Measurements from ENCODE around the gene MAPT. TPM values are rescaled to one million over a fixed set of nuclear protein-coding genes. Genes with fewer than 3 reads are reported as not detected.
"Not testable (repeated sequence)": the region's sequence is repeated elsewhere in the genome, so short reads cannot be mapped to it uniquely, and the experiment has no call there.

Gene MAPT
- total RNA-seq, 1 experiment from 2014 or later = 3.5 TPM

DNA sequence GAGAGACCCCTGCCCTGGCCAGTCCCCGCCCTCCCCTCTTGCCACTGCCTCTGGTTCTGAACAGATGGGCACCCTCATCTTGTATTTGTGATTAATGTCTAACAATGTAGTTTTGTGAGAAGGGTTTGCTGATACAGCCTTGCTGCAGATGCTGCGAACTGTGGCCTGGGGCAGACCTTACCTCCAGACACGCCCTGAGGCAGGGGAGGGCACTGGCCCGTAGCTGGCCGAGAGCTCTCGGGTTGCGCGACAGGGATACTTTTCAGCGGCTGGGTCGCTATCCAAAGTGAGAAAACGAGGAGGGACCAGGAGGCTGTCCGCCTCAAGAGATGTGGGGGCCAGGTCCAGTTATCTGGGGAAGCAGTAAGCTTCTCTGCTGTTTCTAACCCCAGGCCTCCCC lies 126.6 kb downstream of the MAPT start:
- no peak for DNase-seq (ENCODE audit: extremely low read depth, low read depth)

- DNase-seq (ENCODE audit: extremely low read depth, low read depth) = not testable (repeated sequence)
These were observed 129.0 kb downstream of the MAPT start for GRCh38 chr17:46023366-46023765.

DNA sequence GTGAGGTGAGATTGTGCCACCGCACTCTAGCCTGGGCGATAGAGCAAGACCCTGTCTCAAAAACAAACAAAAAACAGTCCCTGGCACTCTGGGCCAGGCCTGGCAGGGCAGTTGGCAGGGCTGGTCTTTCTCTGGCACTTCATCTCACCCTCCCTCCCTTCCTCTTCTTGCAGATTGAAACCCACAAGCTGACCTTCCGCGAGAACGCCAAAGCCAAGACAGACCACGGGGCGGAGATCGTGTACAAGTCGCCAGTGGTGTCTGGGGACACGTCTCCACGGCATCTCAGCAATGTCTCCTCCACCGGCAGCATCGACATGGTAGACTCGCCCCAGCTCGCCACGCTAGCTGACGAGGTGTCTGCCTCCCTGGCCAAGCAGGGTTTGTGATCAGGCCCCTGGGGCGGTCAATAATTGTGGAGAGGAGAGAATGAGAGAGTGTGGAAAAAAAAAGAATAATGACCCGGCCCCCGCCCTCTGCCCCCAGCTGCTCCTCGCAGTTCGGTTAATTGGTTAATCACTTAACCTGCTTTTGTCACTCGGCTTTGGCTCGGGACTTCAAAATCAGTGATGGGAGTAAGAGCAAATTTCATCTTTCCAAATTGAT lies 129.5 kb downstream of the MAPT start:
- no peak for DNase-seq (ENCODE audit: extremely low read depth, low read depth)

DNA sequence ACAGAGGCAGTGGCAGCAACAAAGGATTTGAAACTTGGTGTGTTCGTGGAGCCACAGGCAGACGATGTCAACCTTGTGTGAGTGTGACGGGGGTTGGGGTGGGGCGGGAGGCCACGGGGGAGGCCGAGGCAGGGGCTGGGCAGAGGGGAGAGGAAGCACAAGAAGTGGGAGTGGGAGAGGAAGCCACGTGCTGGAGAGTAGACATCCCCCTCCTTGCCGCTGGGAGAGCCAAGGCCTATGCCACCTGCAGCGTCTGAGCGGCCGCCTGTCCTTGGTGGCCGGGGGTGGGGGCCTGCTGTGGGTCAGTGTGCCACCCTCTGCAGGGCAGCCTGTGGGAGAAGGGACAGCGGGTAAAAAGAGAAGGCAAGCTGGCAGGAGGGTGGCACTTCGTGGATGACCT lies 130.2 kb downstream of the MAPT start:
- DNase-seq (ENCODE audit: extremely low read depth, low read depth) = no peak

DNA sequence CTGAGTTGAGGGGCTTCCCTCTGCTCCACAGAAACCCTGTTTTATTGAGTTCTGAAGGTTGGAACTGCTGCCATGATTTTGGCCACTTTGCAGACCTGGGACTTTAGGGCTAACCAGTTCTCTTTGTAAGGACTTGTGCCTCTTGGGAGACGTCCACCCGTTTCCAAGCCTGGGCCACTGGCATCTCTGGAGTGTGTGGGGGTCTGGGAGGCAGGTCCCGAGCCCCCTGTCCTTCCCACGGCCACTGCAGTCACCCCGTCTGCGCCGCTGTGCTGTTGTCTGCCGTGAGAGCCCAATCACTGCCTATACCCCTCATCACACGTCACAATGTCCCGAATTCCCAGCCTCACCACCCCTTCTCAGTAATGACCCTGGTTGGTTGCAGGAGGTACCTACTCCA lies 130.7 kb downstream of the MAPT start:
- no peak for DNase-seq (ENCODE audit: extremely low read depth, low read depth)

GRCh38 chr17:46025510-46026165 lies 131.3 kb downstream of the MAPT start:
- no peak for DNase-seq (ENCODE audit: extremely low read depth, low read depth)

DNA sequence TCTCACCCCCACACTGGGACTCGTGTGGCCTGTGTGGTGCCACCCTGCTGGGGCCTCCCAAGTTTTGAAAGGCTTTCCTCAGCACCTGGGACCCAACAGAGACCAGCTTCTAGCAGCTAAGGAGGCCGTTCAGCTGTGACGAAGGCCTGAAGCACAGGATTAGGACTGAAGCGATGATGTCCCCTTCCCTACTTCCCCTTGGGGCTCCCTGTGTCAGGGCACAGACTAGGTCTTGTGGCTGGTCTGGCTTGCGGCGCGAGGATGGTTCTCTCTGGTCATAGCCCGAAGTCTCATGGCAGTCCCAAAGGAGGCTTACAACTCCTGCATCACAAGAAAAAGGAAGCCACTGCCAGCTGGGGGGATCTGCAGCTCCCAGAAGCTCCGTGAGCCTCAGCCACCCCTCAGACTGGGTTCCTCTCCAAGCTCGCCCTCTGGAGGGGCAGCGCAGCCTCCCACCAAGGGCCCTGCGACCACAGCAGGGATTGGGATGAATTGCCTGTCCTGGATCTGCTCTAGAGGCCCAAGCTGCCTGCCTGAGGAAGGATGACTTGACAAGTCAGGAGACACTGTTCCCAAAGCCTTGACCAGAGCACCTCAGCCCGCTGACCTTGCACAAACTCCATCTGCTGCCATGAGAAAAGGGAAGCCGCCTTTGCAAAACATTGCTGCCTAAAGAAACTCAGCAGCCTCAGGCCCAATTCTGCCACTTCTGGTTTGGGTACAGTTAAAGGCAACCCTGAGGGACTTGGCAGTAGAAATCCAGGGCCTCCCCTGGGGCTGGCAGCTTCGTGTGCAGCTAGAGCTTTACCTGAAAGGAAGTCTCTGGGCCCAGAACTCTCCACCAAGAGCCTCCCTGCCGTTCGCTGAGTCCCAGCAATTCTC lies 132.1 kb downstream of the MAPT start:
- DNase-seq (ENCODE audit: extremely low read depth, low read depth) = no peak

DNA sequence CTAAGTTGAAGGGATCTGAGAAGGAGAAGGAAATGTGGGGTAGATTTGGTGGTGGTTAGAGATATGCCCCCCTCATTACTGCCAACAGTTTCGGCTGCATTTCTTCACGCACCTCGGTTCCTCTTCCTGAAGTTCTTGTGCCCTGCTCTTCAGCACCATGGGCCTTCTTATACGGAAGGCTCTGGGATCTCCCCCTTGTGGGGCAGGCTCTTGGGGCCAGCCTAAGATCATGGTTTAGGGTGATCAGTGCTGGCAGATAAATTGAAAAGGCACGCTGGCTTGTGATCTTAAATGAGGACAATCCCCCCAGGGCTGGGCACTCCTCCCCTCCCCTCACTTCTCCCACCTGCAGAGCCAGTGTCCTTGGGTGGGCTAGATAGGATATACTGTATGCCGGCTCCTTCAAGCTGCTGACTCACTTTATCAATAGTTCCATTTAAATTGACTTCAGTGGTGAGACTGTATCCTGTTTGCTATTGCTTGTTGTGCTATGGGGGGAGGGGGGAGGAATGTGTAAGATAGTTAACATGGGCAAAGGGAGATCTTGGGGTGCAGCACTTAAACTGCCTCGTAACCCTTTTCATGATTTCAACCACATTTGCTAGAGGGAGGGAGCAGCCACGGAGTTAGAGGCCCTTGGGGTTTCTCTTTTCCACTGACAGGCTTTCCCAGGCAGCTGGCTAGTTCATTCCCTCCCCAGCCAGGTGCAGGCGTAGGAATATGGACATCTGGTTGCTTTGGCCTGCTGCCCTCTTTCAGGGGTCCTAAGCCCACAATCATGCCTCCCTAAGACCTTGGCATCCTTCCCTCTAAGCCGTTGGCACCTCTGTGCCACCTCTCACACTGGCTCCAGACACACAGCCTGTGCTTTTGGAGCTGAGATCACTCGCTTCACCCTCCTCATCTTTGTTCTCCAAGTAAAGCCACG lies 133.0 kb downstream of the MAPT start:
- DNase-seq (ENCODE audit: extremely low read depth, low read depth) = no peak

GRCh38 chr17:46027976-46028325 lies 133.6 kb downstream of the MAPT start:
- DNase-seq (ENCODE audit: extremely low read depth, low read depth) = no peak

- no peak for DNase-seq (ENCODE audit: extremely low read depth, low read depth)
These were observed 134.0 kb downstream of the MAPT start for GRCh38 chr17:46028374-46028773.

DNA sequence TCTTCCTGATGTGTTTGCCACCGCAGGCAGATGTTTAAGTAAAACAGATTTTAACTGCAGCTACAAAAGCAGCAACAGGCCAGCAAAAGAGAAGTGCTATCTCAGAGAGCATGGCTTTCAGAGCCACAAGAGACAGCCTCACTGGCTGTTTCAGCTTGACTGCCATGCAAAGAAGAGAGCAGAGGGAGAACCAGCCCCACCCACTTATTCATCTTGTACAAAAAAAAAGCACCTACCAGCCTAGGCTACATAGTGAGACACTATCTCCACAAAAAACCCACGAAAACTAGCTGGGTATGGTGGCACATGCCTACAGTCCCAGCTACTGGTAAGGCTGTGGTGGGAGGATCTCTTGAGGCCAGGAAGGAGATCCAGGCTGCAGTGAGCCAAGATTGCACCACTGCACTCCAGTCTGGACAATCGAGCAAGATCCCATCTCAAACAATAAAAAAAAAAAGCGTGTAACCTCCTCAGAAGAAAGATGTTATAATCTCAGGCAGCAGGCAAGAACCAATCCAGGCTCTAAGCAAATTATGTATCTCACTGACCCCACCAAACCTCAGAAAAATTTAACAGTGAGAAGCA lies 134.7 kb downstream of the MAPT start:
- no peak for DNase-seq (ENCODE audit: extremely low read depth, low read depth)

- no peak for DNase-seq (ENCODE audit: extremely low read depth, low read depth)
These were observed 135.3 kb downstream of the MAPT start for GRCh38 chr17:46029627-46030026.

- no peak for DNase-seq (ENCODE audit: extremely low read depth, low read depth)
These were observed 136.4 kb downstream of the MAPT start for GRCh38 chr17:46030752-46031151.

DNA sequence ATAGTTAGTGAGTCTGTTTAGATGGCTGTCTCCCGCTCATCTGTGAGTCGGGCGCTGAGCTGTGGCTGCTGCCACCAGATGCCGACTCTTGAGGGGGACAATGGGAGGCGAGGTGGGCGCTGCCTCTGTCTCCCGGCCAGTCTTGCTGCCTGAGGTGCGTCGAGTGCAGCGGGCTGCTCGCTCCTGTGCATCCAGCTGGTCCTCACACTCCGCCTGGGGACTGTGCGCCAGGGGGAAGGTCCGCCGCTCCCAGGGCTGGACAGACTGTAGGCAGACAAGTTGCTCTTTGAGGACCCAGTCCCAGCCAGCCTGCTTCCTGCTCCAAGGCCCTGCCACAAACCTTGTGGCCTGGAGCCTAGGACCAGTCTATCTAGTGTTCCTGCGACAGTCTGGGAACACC lies 137.1 kb downstream of the MAPT start:
- no peak for DNase-seq (ENCODE audit: extremely low read depth, low read depth)

DNA sequence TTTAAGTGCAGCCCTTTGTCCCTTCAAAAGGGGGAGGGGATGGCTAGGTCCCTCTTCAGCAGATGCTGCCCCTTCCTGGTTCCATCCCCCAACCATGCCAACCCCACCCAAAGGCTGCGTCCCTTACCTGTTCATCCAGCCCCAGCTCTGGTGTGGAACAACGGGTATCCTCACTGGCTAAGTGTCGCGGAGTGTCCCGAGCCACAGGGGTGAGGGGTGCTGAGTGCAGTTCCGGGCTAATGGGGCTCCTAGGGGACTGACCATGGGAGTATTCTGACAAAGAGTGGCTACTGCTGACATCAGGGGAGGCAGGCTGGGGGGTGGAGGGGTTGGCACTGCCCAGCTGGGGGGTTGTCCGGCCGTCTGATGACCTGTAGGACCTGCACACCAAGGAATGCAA lies 137.6 kb downstream of the MAPT start:
- DNase-seq (ENCODE audit: extremely low read depth, low read depth) = no peak

GRCh38 chr17:46032909-46033308 lies 138.6 kb downstream of the MAPT start:
- DNase-seq (ENCODE audit: extremely low read depth, low read depth) = no peak

DNA sequence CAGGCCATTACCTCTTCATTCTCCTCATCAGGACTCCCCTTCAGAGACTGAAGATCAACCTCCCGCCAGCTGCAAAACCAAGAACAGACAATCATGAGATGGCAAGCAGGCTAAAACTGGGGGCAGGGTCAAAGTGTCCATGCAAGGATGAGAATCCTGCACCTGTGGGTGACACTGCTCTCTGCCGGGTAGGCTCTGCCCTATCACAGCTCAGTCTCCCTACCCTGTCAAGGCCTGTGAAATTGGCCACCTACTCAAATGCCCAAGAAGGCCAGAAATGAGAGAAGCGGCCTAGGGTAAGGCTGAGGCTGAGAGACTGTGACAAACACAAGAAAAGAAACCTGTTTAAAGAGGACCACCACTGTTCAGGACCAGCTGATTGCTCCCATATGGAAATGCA lies 139.0 kb downstream of the MAPT start:
- no peak for DNase-seq (ENCODE audit: extremely low read depth, low read depth)

DNA sequence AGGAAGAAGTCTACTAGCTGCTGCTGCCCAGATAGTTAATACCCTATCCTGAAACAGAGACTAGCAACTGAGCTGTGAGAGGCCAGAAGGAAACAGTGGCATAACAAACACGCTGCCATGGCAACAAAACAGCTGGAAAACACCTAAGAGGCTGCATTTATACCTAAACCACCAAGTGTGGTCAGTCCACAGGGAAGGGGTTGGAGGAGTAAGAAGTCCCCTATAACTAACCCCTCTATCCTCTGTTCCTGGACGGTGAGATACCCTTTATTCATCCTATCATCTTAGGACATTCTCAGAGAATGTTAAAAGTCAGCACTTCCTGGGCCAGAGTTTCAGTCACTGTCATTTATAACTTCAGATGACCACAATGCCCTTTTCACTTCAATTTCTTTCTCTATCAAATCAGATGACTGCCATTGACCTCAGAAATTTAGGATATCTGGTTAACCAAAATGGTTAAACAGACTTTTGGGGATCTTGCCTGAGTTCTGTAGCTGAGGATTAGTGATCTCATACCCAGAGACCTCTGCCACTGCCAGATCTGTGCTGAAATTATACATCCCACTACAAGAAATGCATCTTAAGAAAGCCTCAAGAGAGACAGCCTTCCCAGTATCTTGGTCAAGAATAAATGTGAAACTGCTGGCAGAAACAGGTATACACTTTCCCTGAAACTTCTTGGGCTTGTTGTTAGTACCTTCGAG lies 140.9 kb downstream of the MAPT start:
- no peak for DNase-seq (ENCODE audit: extremely low read depth, low read depth)

DNA sequence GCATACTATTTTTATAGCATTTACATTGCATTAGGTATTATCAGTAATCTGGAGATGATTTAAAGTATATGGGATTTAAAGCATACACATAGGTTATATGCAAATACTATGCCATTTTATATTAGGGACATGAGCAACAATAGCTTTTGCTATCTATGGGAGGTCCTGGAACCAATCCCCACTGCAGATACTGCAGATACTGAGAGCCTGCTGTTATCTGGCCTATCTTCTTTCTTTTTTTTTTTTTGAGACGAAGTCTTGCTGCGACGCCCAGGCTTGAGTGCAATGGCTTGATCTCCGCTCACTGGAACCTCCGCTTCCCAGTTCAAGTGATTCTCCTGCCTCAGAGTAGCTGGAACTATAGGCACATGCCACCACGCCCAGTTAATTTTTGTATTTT lies 142.1 kb downstream of the MAPT start:
- no peak for DNase-seq (ENCODE audit: extremely low read depth, low read depth)

- no peak for DNase-seq (ENCODE audit: extremely low read depth, low read depth)
These were observed 143.4 kb downstream of the MAPT start for GRCh38 chr17:46037722-46038255.
